ENCODE data around the gene SMTNL1. TPM values are rescaled to one million over a fixed set of nuclear protein-coding genes. Genes with fewer than 3 reads are reported as not detected.

The SMTNL1 gene
- total RNA-seq, 1 experiment from 2014 or later = not detected

- Histone ChIP-seq H2BK5ac (ENCODE audit: insufficient read length, low read length) (no peak overlapping the region), H3T11ph (ENCODE audit: low read length) (no peak overlapping the region), H3K27ac (ENCODE audit: insufficient read length, low read depth, low read length) (no peak overlapping the region), H3K4me1 (ENCODE audit: insufficient read depth, low read length) (peaks cover 4% of the 10 kb centered on the region; the same call in 1 of the 2 replicates), H3K18ac (ENCODE audit: insufficient read length, low read depth, low read length) (no peak overlapping the region), H3K79me1 (ENCODE audit: insufficient read depth, low read depth, low read length, poor library complexity, severe bottlenecking) (no peaks in the 10 kb centered on the region), H3K14ac (ENCODE audit: insufficient read depth, low read length) (no peak overlapping the region), H3K56ac (ENCODE audit: insufficient read length, low read depth, low read length) (no peak overlapping the region), H3K23me2 (ENCODE audit: insufficient read length, low read depth, low read length, poor library complexity, severe bottlenecking) (no peaks in the 10 kb centered on the region), H3K79me2 (ENCODE audit: insufficient read depth, low read length) (no peaks in the 10 kb centered on the region), H4K5ac (ENCODE audit: insufficient read length, low read depth, low read length) (no peak overlapping the region), H2BK20ac (ENCODE audit: low read depth, low read length, poor library complexity, severe bottlenecking) (no peak overlapping the region), H3K9ac (ENCODE audit: extremely low read depth, insufficient read length, low read length) (no peak overlapping the region), H2AK5ac (ENCODE audit: insufficient read length, low read length) (no peak overlapping the region), H2AFZ (ENCODE audit: low read length) (no peak overlapping the region), H4K91ac (ENCODE audit: insufficient read length, low read depth, low read length) (no peak overlapping the region), H3K9me3 (ENCODE audit: control insufficient read depth, low read depth, low read length) (no peaks in the 10 kb centered on the region), H2BK12ac (ENCODE audit: insufficient read length, low read depth, low read length) (no peak overlapping the region), H3K23ac (ENCODE audit: insufficient read length, low read depth, low read length) (no peak overlapping the region), H3K4me2 (ENCODE audit: insufficient read depth, insufficient read length, low read length) (no peak overlapping the region), H2BK120ac (ENCODE audit: low read depth, low read length, poor library complexity, severe bottlenecking) (no peak overlapping the region), H4K8ac (replicated peaks; ENCODE audit: insufficient read length, low read depth, low read length) (no peak overlapping the region), H3K27me3 (ENCODE audit: insufficient read depth, low read length) (no peaks in the 10 kb centered on the region), H2BK15ac (ENCODE audit: low read depth, low read length) (no peak overlapping the region), H4K20me1 (ENCODE audit: control insufficient read depth, insufficient read depth, insufficient read length) (no peaks in the 10 kb centered on the region), H3K4ac (ENCODE audit: low read depth, low read length) (no peak overlapping the region)
- no CpG with 5 or more reads among the region's 7 CpGs for WGBS (ENCODE audit: extremely low coverage, insufficient read length, low lambda C conversion rate)
- no peak overlapping the region for H3K4me3 Mint-ChIP-seq
- H3K9me3 Mint-ChIP-seq = no peaks in the 10 kb centered on the region
- no peak for TF ChIP-seq CTCF (conservative IDR thresholded peaks at IDR 0.05)
- peaks cover under 1 to 9% (median 3%) of the 10 kb centered on the region in 3 experiments; a peak in 5 of 7 replicates for H3K36me3 Mint-ChIP-seq (ENCODE audit: insufficient read depth in 1 of 3, low read depth in 3 of 3)
- peaks cover 21 to 38% of the 10 kb centered on the region in 2 experiments for H3K4me1 Mint-ChIP-seq
- DNase-seq = no peak
- peaks cover 22% of the 10 kb centered on the region for H3K27me3 Mint-ChIP-seq (ENCODE audit: low read depth)
- H3K27ac Mint-ChIP-seq = no peak overlapping the region
These were observed 9.1 kb downstream of the SMTNL1 start for GRCh38 chr11:57546451-57546850.

Data from H9 (cell line).